WTC11 (cell line): ENCODE results near the gene MED22. TPM values are rescaled to one million over a fixed set of nuclear protein-coding genes. Genes with fewer than 3 reads are reported as not detected.
"Not testable (repeated sequence)": the region's sequence is repeated elsewhere in the genome, so short reads cannot be mapped to it uniquely, and the experiment has no call there.

Source experiments
- ATAC-seq: fragments of 200-7000 bp; cut with Tn5 transposase; 2 replicates; pipeline ENCODE4 v1.10.0; 2021; ENCODE audit warnings: mild to moderate bottlenecking, moderate library complexity
- CTCF ChIA-PET: fragments of 300-600 bp; sonication (Branson Sonifier 250); formaldehyde crosslinking; loops from one replicate; lab custom pipeline; 2021; ENCODE audit warnings: antibody characterized with exemption; lab: Charles Lee
- POLR2A ChIA-PET: fragments of 350-600 bp; sonication (Branson Sonifier 250); formaldehyde crosslinking; loops from one replicate; lab custom pipeline; 2021; ENCODE audit warnings: antibody characterized with exemption; lab: Charles Lee
- DNase-seq: peaks from one replicate; pipeline ENCODE4 v3.0.0; 2021; ENCODE audit warnings: low spot score
- H3K27ac Mint-ChIP-seq: 2 replicates; pipeline ENCODE4 v1.8.0; 2021; ENCODE audit warnings: mixed read lengths
- H3K27me3 Mint-ChIP-seq: 2 replicates; pipeline ENCODE4 v1.8.0; 2021; ENCODE audit warnings: low read depth, mild to moderate bottlenecking, moderate library complexity, mixed read lengths
- H3K36me3 Mint-ChIP-seq: 2 replicates; pipeline ENCODE4 v1.8.0; 2021; ENCODE audit warnings: mixed read lengths
- H3K4me1 Mint-ChIP-seq: 2 replicates; pipeline ENCODE4 v1.8.0; 2022; ENCODE audit warnings: mixed read lengths
- H3K4me3 Mint-ChIP-seq: 2 replicates; pipeline ENCODE4 v1.8.0; 2021; ENCODE audit warnings: mild to moderate bottlenecking, moderate library complexity, mixed read lengths
- H3K9me3 Mint-ChIP-seq: 2 replicates; pipeline ENCODE4 v1.8.0; 2021; ENCODE audit warnings: mixed read lengths
- ATF2 ChIP-seq: sonication (generic); formaldehyde crosslinking; IDR thresholded peaks from 2 replicates; pipeline ENCODE4 v1.8.1; 2022; ENCODE audit warnings: low read depth, missing genetic modification reagents, borderline replicate concordance
- ATF3 ChIP-seq: sonication (generic); formaldehyde crosslinking; conservative IDR thresholded peaks from 2 replicates; pipeline ENCODE4 v1.8.1; 2022; ENCODE audit warnings: mild to moderate bottlenecking, missing genetic modification reagents
- ELF4 ChIP-seq: sonication (generic); formaldehyde crosslinking; IDR thresholded peaks from 2 replicates; pipeline ENCODE4 v1.8.1; 2022; ENCODE audit warnings: low read depth, mild to moderate bottlenecking, moderate library complexity, missing genetic modification reagents
- FOXJ3 ChIP-seq: sonication (generic); formaldehyde crosslinking; IDR thresholded peaks from 2 replicates; pipeline ENCODE4 v1.9.0; 2021; ENCODE audit warnings: missing genetic modification reagents, mild to moderate bottlenecking, borderline replicate concordance
- FOXK1 ChIP-seq: sonication (generic); formaldehyde crosslinking; IDR thresholded peaks from 2 replicates; pipeline ENCODE4 v1.8.0; 2022; ENCODE audit warnings: mild to moderate bottlenecking, moderate library complexity, missing genetic modification reagents
- HMGXB4 ChIP-seq: sonication (generic); formaldehyde crosslinking; IDR thresholded peaks from 2 replicates; pipeline ENCODE4 v1.8.1; 2023; ENCODE audit warnings: mild to moderate bottlenecking, moderate library complexity, missing genetic modification reagents
- JAZF1 ChIP-seq: fragments of 250-450 bp; sonication (Bioruptor Pico); IDR thresholded peaks from 2 replicates; pipeline ENCODE4 v1.9.0; 2021; ENCODE audit warnings: moderate library complexity, mild to moderate bottlenecking, inconsistent platforms
- MLX ChIP-seq: sonication (generic); formaldehyde crosslinking; IDR thresholded peaks from 2 replicates; pipeline ENCODE4 v1.8.1; 2023; ENCODE audit warnings: mild to moderate bottlenecking, missing genetic modification reagents, moderate library complexity
- NFYB ChIP-seq: sonication (generic); formaldehyde crosslinking; conservative IDR thresholded peaks from 2 replicates; pipeline ENCODE4 v1.8.0; 2022; ENCODE audit warnings: low read depth, missing genetic modification reagents
- NR1H2 ChIP-seq: sonication (generic); formaldehyde crosslinking; IDR thresholded peaks from 2 replicates; pipeline ENCODE4 v1.9.0; 2021; ENCODE audit warnings: mild to moderate bottlenecking, moderate library complexity, missing genetic modification reagents
- SMAD3 ChIP-seq: sonication (generic); formaldehyde crosslinking; IDR thresholded peaks from 2 replicates; pipeline ENCODE4 v1.8.0; 2022; ENCODE audit warnings: missing genetic modification reagents, mild to moderate bottlenecking, borderline replicate concordance
- STAT6 ChIP-seq: sonication (generic); formaldehyde crosslinking; conservative IDR thresholded peaks from 2 replicates; pipeline ENCODE4 v1.8.1; 2023; ENCODE audit warnings: mild to moderate bottlenecking, low read depth, missing genetic modification reagents, moderate library complexity
- USF2 ChIP-seq: sonication (generic); formaldehyde crosslinking; IDR thresholded peaks from 2 replicates; pipeline ENCODE4 v1.8.1; 2023; ENCODE audit warnings: mild to moderate bottlenecking, missing genetic modification reagents, moderate library complexity
- ZNF138 ChIP-seq: sonication (generic); formaldehyde crosslinking; conservative IDR thresholded peaks from 2 replicates; pipeline ENCODE4 v1.8.1; 2022; ENCODE audit warnings: mild to moderate bottlenecking, moderate library complexity, missing genetic modification reagents
- ZNF219 ChIP-seq: sonication (generic); formaldehyde crosslinking; IDR thresholded peaks from 2 replicates; pipeline ENCODE4 v1.8.0; 2023; ENCODE audit warnings: missing genetic modification reagents, mild to moderate bottlenecking, borderline replicate concordance
- ZNF423 ChIP-seq: fragments of 250-450 bp; sonication (Bioruptor Pico); IDR thresholded peaks from 2 replicates; pipeline ENCODE4 v2.1.2; 2022; ENCODE audit warnings: mild to moderate bottlenecking, moderate library complexity
- total RNA-seq: library from RNA; stranded (reverse); gene quantifications from 3 replicates; pipeline ENCODE4 v1.2.3, GENCODE V29; 2021

The MED22 gene
- total RNA-seq, 1 experiment from 2014 or later: 59.5 TPM

GRCh38 chr9:133377721-133378216 is 29.8 kb upstream of the MED22 start:
- POLR2A ChIA-PET: interaction anchor here (1.1 kb wide), 1 partner anchor 30 kb away, joined by 3 read pairs; the partner anchor contains the start of gene MED22
- H3K27me3 Mint-ChIP-seq: peaks cover 30% of the 10 kb centered on the region
- TF ChIP-seq HMGXB4 (CRISPR knock-in tag) (no peak), ZNF138 (CRISPR knock-in tag) (no peak), ATF2 (CRISPR knock-in tag) (no peak), SMAD3 (CRISPR knock-in tag) (no peak), ZNF219 (CRISPR knock-in tag) (no peak), NFYB (no peak), FOXJ3 (CRISPR knock-in tag) (no peak), ZNF423 (CRISPR knock-in tag) (no peak), ELF4 (CRISPR knock-in tag) (no peak), STAT6 (CRISPR knock-in tag) (no peak), ATF3 (CRISPR knock-in tag) (no peak), USF2 (no peak), JAZF1 (no peak), NR1H2 (CRISPR knock-in tag) (no peak), MLX (CRISPR knock-in tag) (no peak), FOXK1 (no peak)
- TF ChIP-seq, all 79 proteins: peak for 0
- CTCF ChIA-PET: interaction anchor here (0.9 to 2.3 kb wide), 7 partner anchors 17 to 109 kb away, joined by 3 to 11 read pairs (median 5); partner anchors contain the start of gene CACFD1
- ATAC-seq (no peak), DNase-seq (no peak)
- H3K36me3 Mint-ChIP-seq: peaks cover 3% of the 10 kb centered on the region; the same call in 1 of the 2 replicates
- H3K27ac Mint-ChIP-seq: no peak overlapping the region
- no peak overlapping the region; the same call in 1 of the 2 replicates for H3K4me3 Mint-ChIP-seq
- H3K4me1 Mint-ChIP-seq: peaks cover 15% of the 10 kb centered on the region
- H3K9me3 Mint-ChIP-seq: peaks cover 4% of the 10 kb centered on the region

DNA sequence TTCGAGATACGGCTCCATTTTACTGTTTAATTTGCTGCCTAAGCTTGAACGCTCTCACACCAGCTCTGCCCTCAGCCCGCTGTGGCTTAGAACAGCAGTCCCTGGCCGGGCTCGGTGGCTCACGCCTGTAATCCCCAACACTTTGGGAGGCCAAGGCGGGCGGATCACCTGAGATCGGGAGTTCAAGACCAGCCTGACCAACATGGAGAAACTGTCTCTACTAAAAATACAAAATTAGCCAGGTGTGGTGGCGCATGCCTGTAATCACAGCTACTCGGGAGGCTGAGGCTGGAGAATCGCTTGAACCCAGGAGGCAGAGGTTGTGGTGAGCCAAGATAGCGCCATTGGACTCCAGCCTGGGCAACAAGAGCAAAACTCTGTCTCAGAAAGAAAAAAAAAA is 29.3 kb upstream of the MED22 start:
- CTCF ChIA-PET: interaction anchor here (0.6 to 2.3 kb wide), 8 partner anchors 19 to 109 kb away, joined by 3 to 11 read pairs (median 4); partner anchors contain the start of genes ADAMTS13 and CACFD1
- peaks cover 15% of the 10 kb centered on the region for H3K4me1 Mint-ChIP-seq
- ATAC-seq, H3K36me3 Mint-ChIP-seq, POLR2A ChIA-PET, H3K27ac Mint-ChIP-seq, H3K9me3 Mint-ChIP-seq, DNase-seq: not testable (repeated sequence)
- peak overlapping the region; percentile 53 for H3K4me3 Mint-ChIP-seq
- H3K27me3 Mint-ChIP-seq: peaks cover 30% of the 10 kb centered on the region
